Limb (tissue), 2 donors: ENCODE data around the gene SPATA13.

Source experiments
- DNase-seq, 2 donors: peaks; one replicate each; pipeline ENCODE4 v3.0.0-alpha.2; 2016; ENCODE audit errors: extremely low spot score in 2 of 2

Gene SPATA13

DNA sequence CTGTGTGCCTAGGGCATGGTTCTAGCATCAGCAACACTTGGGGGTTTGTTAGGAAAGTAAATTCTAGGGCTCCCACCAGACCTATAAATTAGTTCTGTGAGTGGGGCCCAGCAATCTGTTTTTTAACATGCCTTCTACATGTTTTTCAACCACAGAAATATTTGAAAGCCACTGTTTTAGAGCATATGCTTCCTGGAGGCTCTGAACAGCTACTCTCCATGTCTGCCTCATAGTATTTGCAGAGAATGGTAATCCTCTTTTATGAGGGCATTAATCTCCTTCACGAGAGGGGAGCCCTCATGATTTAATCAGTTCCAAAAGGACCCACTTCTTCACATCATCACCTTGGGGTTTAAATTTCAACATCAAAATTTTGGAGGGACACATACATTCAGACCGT lies 6.0 kb downstream of the SPATA13 start:
- no peak for DNase-seq

DNA sequence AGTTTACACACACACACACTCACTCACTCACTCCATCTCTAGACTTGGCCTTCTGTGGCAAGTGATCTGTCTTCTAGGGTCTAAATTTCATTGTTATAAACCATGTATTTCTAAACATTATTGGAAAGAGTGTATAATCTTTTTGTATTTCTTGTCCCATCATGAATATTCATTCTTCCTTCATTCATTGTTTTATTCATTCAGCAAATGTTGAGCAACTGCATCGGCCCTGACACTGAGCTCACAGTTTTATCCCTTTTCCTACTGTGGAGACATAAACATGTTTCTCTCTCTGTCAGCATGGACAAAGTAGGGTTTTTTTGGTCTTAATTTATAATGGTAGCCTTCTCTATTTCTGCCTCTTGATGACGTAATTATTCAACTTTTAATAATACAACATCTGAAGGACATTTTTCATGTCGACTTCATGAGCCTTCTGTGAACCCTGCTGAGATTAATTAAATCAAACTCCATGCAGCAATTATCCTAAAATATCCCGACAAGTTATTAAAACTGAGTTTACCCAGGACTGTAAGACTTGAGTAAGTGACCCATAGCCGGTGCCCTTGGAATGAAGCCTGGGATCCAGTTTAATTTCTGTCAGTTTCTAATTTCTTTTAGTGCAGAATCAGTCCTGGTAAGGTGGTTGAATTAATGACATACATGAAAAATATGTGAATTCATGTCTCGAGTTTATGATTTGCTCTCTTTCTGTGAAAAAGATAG lies 7.3 kb downstream of the SPATA13 start:
- no peak for DNase-seq

DNA sequence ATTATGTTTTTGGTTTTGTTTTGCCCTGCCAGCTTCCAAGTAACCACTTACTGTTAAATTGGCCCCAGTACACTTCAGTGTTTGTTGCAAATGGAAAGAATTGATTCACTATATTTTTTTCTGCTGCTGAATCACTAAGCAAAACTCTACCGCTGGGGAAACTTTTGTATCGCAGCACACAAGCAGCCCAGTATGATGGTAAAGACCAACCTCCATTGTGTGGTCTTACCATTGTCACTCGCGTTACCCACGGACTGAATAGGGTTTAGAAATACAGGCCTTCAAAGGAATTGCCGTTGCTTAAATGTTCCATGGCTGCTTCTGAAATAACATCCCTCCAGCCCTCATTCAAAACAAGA lies 7.9 kb downstream of the SPATA13 start:
- DNase-seq: no peak

DNA sequence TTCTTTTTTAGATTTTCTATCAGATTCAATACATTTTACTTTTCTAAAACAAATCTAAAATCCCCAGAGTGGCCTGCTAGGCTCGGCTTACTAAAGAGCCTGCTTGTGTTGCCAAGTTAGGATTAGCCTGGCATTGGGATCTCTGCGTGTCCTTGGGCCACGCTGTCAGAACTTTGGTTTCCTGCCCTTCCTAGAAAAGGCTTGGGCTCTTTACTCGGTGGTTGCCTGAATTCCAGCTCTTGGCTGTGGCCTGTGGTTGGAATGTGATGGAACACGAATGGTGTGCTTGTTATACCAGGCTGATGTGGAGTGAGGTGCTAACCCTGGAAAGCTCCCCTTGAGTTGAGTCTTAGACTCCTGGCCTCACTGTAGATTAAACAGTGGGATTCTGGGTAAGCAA lies 8.5 kb downstream of the SPATA13 start:
- no peak for DNase-seq

DNA sequence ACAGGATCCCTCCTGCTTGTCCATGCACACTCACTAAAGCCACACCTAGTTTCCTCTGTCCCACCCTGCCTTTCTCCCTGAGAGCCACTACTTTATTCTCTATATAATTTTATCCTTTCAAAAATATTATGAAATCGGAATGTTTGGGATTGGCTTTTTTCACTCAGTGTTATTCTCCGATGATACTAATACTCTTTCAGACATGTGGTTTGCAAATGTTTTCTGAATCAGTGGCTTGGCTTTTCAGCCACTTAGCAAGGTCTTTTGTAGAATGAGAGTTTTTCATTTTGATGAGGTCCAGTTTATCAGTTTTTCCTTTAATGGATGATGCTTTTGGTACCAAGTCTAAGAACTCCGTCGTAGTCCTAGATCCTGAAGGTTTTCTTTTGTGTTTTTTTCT lies 11.6 kb downstream of the SPATA13 start:
- DNase-seq: no peak

DNA sequence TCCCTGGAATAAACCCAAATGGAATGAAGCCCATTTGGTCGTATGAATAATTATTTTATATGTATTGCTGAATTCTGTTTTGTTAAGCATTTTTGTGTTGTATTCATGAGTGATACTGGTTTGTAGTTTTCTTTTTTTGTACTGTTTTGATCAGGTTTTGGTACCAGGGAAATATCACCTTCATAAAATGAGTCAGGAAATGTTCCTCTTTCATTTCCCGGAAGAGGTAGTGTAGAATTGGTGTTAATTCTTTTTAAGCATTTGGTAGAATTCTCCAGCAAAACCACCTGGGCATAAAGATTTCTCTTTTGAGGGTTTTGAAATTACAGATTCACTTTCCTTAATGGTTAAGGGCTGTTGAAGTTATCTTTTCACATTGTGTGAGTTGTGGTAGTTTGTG lies 13.3 kb downstream of the SPATA13 start:
- no peak for DNase-seq

DNA sequence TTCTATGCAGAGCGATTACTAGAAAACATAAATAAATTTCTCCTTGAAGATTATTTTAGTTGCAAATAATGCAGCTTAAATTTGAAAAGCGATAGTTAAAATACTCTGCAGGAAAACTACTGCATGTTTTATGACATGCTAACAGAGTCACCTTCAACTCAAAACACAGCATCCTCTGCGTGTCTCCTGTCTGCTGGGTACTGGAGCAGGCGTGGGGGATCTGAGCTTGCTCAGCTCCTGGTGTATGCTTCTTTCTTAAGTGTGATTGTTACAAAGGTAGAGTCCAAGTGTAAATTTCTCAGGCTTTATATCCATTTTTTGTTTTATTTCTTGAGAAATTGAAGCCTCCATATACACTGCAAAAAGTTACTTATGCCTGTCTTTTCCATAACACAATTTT lies 15.3 kb downstream of the SPATA13 start:
- DNase-seq: no peak

DNA sequence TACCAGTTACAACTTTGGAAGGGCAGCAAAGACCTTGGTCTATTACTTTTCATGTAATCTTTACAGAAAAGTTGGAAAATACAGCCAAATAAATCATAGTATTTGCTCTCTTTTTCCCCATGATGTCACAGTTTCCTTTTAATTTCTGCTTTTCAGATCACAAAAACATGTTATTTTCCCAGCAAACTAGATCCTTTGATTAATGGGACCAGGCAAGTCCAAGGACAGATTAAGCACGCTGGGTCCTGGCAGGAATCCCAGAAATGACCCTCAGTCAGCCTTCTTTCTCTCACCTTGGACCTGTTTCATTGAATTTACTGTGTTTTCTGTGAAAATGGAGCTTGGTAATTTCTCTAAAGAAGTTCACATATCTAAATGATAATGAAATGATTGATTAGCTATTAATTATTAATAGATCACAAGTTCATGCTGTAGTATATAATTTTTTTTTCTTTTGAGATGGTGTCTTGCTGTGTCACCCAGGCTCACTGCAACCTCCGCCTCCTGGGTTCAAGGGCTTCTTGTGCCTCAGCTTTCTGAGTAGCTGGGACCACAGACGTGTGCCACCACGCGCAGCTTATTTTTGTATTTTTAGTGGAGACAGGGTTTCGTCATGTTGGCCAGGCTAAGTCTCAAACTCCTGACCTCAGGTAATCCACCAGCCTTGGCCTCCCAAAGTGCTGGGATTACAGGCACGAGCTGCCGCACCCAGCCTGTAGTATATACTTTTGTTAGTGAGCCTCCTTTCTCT lies 16.0 kb downstream of the SPATA13 start:
- no peak for DNase-seq

DNA sequence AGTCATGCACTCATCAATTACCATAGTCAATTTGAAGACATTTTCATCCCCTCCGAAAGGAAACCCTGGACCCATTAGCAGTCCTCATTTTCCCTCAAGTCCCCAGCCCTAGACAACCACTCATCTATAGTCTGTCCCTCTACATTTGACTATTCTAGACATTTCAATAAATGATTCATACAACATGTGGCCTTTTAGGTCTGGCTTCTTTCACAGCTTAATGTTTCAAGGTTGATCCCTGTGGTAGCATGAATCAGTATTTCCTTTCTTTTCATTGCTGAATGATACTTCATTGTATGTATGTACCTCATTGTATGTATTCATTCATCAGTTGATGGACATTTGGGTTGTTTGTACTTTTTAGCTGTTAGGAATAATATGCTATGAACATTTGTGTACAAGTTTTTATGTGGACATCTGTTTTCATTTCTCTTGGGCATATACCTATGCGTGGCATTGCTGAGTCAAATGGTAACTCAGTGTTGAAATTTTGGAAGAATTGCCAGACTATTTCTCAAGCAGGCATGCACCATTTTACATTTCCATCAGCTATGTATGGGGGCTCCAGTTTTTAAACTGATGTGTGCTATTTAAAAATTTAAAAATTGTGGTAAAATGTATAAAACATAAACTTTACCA lies 18.4 kb downstream of the SPATA13 start:
- no peak for DNase-seq

DNA sequence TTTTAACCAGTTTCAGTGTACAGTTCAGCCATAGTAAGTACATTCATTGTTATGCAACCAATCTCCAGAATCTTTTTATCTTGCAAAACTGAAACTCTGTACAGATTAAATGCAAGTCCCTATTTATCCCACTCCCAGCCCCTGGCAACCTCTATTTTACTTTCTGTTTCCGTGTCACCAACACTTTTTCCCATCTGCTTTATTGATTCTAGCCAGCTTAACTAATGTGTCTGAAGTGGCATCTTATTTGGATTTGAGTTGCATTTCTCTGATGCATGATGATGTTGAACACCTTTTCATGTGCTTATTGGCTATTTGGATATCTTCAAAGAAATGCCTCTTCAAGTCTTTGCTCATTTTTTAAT lies 18.9 kb downstream of the SPATA13 start:
- DNase-seq: no peak

DNA sequence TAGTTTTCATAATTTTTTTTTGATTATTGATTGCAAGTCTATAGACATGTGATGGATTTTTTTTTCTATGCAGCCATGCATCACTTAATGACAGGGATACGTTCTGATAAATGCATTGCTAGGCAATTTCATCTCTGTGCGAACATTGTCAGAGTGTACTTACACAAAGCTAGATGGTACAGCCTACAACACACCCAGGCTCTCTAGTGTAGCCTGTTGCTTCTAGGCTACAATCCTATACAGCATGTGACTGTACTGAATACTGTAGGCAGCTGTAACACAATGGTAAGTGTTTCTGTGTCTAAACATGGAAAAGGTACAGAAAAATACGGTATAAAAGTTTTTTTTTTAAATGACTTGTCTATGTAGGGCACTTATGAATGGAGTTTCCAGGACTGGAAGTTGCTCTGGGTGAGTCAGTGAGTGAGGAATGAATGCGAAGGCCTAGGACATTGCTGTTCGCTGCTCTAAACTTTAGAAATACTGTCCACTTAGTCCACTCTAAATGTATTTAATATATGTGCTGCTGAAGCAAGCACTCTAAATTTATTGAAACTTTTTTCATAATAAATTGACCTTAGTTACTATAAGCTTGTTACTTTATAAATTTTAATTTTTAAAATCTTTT lies 20.3 kb downstream of the SPATA13 start:
- DNase-seq: no peak

DNA sequence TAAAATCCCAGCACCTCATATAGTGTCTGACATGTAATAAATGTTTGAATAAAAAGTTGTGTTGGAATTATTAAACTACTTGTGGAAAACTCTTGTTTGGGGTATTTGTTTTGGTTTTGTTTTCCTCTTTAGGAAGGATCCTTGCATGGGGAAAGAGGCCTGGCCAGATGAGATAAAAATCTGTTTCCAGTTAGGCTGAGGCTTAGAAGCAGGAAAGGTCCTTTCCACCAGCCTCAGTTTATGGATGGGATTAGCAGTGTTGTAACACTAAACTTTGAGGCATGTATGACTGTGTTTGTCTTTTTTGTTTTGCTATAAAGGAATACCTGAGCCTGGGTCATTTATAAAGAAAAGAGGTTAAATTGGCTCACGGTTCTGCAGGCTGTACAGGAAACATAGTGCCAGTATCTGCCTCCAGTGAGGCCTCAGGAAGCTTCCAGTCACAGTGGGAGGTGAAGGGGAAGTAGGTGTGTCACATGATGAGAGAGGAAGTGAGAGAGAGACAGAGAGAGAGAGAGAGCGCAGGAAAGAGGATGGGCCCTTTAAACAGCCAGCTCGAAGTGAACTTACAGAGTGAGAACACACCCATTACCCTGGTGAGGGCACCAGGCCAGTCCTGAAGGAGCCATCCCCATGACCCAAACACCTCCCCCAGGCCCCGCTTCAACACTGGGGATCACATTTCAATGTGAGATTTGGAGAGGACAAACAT lies 21.6 kb downstream of the SPATA13 start:
- no peak for DNase-seq

DNA sequence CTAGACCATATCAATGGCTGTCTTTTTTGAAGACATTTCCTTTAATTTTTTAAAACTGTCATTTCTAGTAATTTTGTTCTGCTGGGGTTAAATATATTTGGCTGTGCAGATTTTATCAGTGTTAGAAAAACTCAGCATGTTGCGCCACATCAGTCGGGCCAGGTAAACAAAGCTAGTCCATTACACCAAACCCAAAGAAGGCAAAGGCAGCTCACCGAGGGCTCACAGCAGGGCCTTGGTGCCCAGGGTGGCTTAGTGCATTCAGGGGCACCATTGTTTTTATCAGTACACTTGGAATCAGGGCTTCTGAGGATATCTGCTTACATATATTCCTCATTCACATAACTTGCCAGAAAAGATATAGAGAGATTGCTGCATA lies 22.2 kb downstream of the SPATA13 start:
- DNase-seq: no peak

DNA sequence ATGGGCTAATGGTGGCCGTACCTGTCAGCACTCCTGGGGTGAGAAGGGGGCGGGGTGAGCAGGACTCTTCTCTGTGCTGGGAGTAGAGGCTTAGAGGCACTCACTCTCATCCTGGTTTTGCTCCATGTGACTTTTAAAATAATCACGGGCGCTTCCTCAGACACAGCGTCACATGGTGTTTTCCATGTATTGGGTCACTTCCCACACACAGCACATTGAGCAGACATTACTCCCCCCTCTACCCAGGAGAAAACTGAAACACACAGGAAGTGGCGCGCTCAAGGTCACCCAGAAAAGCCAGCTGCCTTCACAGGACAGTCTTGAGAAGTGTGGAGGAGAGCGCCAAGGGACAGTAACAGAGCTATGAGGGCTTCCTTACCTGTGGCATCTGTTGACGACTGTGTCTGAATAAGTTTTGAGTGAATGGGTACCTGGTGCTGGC lies 23.2 kb downstream of the SPATA13 start:
- no peak for DNase-seq

DNA sequence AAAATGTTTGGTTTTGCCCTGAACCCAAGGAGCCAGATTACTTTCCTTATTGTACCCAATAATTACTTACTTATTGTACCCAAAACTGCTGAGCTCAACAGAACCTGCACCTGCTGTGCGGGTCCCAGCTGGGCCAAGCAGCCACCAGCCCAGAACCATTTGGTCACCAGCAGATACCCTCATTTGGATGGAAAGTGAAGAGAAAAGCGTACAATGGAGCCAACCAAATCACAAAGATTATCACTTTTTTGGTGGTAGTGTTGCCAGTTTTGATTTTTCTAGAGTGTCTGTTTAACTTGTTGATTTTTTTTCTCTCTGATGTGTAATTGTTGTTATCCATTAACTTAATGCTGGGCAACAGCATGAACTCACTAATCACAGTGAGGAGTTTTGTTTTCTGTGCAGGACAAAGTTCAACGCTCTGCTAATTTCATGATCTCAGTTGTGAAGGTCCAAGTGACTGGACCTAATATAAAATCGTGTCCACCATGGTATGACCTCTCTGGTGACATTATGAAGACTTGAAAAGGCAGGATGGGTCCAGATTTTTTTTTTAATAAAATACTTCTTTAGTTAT lies 23.8 kb downstream of the SPATA13 start:
- no peak for DNase-seq

DNA sequence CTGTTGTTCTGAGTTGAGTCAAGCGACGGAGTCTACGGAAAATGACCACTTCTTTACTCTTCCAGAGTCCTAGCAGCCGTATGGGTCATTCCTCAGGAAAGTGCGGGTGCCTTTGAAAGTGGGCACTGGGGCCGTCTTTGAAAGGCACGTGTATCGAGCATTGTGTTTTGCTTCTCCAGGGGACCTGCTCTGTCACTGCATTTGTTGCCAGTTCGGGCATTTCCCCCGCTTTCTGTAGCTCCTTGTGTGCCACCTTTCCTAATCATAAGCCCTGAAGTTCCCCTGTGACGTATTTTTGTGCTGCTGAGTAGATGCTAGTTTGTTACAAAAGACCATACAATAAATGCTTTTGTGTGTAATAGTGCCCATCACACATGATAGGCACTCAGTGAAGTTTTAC lies 24.4 kb downstream of the SPATA13 start:
- DNase-seq: no peak

DNA sequence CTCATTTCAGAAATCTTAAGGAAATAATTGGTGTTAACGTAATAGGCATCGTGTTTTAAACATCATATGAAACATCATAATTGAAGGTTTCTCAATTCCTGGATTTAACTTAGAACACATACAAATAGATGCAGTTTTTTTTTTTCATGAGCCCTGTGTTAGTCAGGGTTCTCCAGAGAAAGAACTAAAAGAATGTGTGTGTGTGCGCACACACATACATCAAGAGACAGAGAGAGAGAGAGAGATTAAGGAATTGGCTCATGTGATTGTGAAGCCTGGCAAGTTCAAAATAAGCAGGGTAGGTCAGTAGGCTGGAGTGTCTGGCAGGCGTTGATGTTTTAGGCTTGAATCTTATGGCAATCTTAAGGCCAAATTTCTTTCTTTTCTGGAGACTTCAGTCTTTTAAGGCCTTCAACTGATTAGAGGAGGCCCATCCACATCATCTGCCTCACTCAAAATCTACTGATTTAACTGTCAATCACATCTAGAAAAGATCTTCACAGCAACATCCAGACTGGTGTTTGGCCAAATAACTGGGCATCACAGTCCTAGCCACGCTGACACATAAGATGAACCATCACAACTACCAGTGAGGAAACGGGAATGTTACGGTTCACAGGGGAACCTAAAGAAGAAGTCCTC lies 25.2 kb downstream of the SPATA13 start:
- no peak for DNase-seq

DNA sequence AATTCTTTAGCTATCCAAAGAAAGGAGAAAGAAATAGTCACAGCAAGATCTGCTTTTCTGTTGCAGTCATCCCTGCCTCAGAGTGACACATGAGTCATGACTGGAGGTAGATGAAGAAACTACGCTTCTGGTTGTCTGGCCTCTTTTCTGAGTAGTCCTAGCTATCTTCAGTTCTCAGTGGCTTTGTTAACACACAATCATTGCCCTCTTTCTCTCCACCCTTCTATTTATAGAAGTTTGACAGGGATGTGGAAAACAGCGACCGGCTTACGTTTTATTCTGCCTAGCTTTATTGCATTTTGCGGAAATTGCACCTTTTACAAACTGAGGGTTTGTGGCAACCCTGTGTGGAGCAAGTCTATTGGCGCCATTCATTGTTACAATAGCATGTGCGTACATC lies 26.7 kb downstream of the SPATA13 start:
- no peak for DNase-seq

DNA sequence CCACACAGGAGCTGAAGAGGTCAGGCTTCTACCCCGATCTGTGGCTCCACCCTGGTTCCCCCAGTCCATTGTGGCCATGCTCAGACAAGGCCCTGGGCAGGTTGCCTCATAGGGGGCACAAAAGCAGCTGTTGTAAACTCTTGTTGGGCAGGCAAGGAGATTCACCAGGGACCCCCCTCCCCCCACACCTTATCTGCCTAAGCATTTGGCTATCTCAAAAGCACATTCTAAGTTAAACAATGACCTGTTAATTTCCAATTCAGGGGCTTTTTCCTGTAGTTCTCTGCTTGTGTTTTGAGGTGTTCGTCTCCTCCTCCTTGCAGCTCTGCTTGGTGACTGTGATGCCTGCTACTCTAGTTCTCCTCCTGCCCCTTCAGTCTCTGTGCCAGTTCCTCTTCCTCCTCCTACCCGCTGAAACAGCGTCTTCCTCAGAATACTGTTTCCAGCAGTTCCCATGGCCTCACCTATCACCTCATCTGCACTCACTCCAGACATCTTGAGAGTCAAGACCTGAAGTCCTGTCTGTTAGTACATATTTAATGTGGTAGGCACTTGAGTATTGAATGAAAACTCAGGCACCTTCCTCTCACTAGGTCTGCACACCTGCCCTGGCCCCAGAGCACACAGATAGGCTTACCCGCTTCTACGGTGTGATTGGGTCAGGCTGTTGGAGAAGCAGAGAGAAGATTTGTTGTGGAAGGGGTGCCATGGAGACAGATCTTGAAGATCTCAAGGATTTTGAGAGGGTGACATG lies 31.7 kb downstream of the SPATA13 start:
- DNase-seq: no peak

DNA sequence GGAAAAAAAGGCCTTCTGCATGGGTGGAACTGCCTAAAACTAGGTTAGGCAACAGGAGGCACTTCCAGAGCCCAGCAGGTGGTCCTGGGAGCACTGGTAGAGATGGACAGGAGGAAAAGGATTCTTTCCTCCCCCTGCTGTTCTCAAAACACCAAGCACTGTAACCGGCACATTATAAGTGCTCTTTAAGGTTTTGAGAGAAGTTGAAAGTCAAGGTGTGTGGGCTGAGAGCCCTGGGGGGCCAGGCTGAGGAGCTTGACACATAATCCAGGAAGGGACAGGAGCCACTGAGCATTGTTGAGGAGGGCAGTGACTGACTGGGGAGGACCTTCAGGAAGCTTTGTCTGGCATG lies 32.3 kb downstream of the SPATA13 start:
- no peak for DNase-seq
